HFFc6 (cell line): Measurements from ENCODE around the gene FAM209B. TPM values are rescaled to one million over a fixed set of nuclear protein-coding genes. Genes with fewer than 3 reads are reported as not detected.

Experiments
- DNase-seq: peaks from one replicate; pipeline ENCODE4 v3.0.0-alpha.2; 2018
- H3K27ac Mint-ChIP-seq: 2 replicates; pipeline ENCODE4 v1.8.0; 2020; ENCODE audit warnings: mild to moderate bottlenecking, mixed read lengths
- H3K27me3 Mint-ChIP-seq: 2 replicates; pipeline ENCODE4 v1.8.0; 2021; ENCODE audit warnings: mild to moderate bottlenecking, moderate library complexity, mixed read lengths; ENCODE audit not compliant: insufficient read depth
- H3K36me3 Mint-ChIP-seq: 2 replicates; pipeline ENCODE4 v1.8.0; 2021; ENCODE audit warnings: low read depth, mixed read lengths
- H3K4me1 Mint-ChIP-seq: 2 replicates; pipeline ENCODE4 v1.8.0; 2020; ENCODE audit warnings: low read depth, mixed read lengths
- H3K4me3 Mint-ChIP-seq: 2 replicates; pipeline ENCODE4 v1.8.0; 2020; ENCODE audit warnings: mild to moderate bottlenecking, moderate library complexity, mixed read lengths
- H3K9me3 Mint-ChIP-seq: 2 replicates; pipeline ENCODE4 v1.8.0; 2020; ENCODE audit warnings: mild to moderate bottlenecking, mixed read lengths
- total RNA-seq, 6 experiments: library from RNA; stranded (reverse); fragmentation: NEBNext Ultra II Directional; extraction: Animal tissue kit (Norgen Biotek cat#: 25700); gene quantifications; 2 replicates in 1 of 6; 3 replicates in 5 of 6; pipeline ENCODE4 v1.2.3, GENCODE V29; 2021
- TF ChIP-seq, protein P1 (sequence below): fragments of 200-600 bp; sonication (generic); IDR thresholded peaks from 2 replicates; pipeline ENCODE4 v1.5.0; 2021; ENCODE audit warnings: antibody characterized with exemption, mild to moderate bottlenecking

FAM209B gene
- total RNA-seq, 6 experiments from 2014 or later: 0.28 to 0.31 TPM; not detected in 4

DNA sequence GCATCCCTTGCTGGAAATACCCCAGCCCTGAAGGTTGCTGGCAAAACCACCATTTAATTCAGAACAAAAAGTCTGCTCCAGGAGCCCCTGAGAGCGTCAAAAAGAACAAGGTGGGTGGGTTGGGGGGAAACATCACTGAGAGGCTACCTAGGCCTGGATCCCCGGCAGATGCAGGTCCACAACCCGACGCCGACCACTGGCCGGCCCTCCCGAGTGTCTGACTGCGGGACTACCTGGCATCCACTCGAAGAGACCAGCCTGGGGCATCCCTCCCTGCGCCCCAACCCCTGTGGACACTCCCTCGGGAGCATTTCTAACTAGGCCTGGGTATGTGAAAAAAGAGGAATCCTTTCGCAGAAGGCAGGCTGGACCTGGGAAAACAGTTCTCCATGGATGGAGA, 47.2 kb downstream of the FAM209B start:
- no peak for DNase-seq
- no peaks in the 10 kb centered on the region for H3K36me3 Mint-ChIP-seq
- TF ChIP-seq, protein P1, sequence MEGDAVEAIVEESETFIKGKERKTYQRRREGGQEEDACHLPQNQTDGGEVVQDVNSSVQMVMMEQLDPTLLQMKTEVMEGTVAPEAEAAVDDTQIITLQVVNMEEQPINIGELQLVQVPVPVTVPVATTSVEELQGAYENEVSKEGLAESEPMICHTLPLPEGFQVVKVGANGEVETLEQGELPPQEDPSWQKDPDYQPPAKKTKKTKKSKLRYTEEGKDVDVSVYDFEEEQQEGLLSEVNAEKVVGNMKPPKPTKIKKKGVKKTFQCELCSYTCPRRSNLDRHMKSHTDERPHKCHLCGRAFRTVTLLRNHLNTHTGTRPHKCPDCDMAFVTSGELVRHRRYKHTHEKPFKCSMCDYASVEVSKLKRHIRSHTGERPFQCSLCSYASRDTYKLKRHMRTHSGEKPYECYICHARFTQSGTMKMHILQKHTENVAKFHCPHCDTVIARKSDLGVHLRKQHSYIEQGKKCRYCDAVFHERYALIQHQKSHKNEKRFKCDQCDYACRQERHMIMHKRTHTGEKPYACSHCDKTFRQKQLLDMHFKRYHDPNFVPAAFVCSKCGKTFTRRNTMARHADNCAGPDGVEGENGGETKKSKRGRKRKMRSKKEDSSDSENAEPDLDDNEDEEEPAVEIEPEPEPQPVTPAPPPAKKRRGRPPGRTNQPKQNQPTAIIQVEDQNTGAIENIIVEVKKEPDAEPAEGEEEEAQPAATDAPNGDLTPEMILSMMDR: no peak
- peaks cover 24% of the 10 kb centered on the region for H3K27me3 Mint-ChIP-seq
- peaks cover 4% of the 10 kb centered on the region for H3K4me1 Mint-ChIP-seq
- H3K27ac Mint-ChIP-seq: no peak overlapping the region
- H3K9me3 Mint-ChIP-seq: no peaks in the 10 kb centered on the region
- no peak overlapping the region for H3K4me3 Mint-ChIP-seq

DNA sequence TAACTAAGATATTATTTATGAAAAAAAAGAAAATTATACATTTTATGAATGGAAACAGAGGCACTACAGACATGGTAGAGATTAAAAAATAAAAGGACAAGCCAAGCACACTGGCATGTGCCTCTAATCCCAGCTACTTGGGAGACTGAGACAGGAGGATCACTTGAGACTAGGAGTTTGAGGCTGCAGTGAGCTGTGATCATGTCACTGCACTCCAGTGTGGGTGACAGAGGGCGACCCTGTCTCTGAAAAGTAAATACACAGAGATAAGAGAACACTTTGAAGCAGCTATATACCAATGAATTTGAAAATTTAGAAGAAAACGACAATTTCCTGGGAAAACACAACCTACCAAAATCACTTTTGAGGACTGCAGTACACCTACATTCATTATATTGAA, 48.7 kb downstream of the FAM209B start:
- TF ChIP-seq, protein P1: no peak
- no peaks in the 10 kb centered on the region for H3K9me3 Mint-ChIP-seq
- H3K27me3 Mint-ChIP-seq: peaks cover 24% of the 10 kb centered on the region
- no peak overlapping the region for H3K4me3 Mint-ChIP-seq
- DNase-seq: no peak
- no peak overlapping the region for H3K27ac Mint-ChIP-seq
- no peaks in the 10 kb centered on the region for H3K4me1 Mint-ChIP-seq
- no peaks in the 10 kb centered on the region for H3K36me3 Mint-ChIP-seq

DNA sequence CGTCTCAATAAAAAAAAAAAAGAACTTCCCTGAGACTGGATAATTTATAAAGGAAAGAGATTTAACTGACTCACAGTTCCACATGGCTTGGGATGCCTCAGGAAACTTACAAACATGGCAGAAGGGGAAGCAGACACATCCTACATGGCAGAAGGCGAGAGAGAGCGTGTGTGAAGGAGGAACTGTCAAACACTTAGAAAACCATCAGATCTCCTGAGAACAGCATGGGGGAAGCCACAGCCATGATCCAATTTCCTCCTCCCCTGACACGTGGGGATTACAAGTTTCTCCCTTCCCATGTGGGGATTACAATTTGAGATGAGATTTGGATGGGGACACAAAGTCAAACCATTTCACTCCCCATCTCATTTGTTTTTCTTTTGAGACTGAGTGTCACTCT, 49.5 kb downstream of the FAM209B start:
- no peaks in the 10 kb centered on the region for H3K4me1 Mint-ChIP-seq

DNA sequence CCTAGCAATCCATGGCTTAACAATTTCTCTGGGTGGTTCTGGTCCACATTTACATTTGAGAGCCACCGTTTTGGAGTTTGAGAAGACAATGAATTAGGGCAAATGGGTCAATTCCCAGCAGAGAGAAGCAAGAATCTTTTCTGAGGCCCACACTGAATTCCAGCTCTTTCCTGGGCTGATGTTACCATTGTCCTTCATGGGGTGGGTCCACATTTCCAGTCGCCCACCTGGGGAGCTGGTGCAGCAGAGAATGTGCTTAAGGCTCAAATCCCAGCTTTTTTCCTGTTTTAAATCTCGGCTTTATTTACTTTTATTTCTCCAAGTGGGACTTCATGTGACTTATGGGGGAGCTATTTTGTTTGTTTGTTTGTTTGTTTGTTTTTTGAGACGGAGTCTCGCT, 51.9 kb downstream of the FAM209B start:
- TF ChIP-seq, protein P1: no peak
- Mint-ChIP-seq H3K27me3 (peaks cover 20% of the 10 kb centered on the region), H3K27ac (no peak overlapping the region), H3K9me3 (no peaks in the 10 kb centered on the region), H3K4me3 (no peak overlapping the region), H3K36me3 (no peaks in the 10 kb centered on the region), H3K4me1 (no peaks in the 10 kb centered on the region)
- no peak for DNase-seq

More for the DNA sequence above, 49.5 kb downstream of the FAM209B start:
- Mint-ChIP-seq H3K27me3 (peaks cover 24% of the 10 kb centered on the region), H3K27ac (no peak overlapping the region), H3K4me3 (no peak overlapping the region), H3K9me3 (no peaks in the 10 kb centered on the region), H3K36me3 (no peaks in the 10 kb centered on the region)
- TF ChIP-seq, protein P1: no peak
- no peak for DNase-seq

Other genes with a start within 250 kb of the FAM209B start
- gene FAM210B, start 174.3 kb upstream of the FAM209B start, total RNA-seq: 10 to 100 TPM; 34.5 to 58.6 (median 41.0) TPM
- gene AURKA, start 141.0 kb upstream of the FAM209B start, total RNA-seq: 10 to 100 TPM; 37.2 to 82.0 (median 77.1) TPM
- gene CSTF1, start 140.6 kb upstream of the FAM209B start, total RNA-seq: 10 to 100 TPM; 32.1 to 40.5 (median 34.6) TPM
- under 1 TPM; 0.38 to 0.70 (median 0.56) TPM for gene CASS4, start 121.0 kb upstream of the FAM209B start, total RNA-seq
- 100 to 1,000 TPM; 148 to 158 (median 153) TPM for gene RTF2, start 64.6 kb upstream of the FAM209B start, total RNA-seq
- gene FAM209A, start 8.5 kb upstream of the FAM209B start, total RNA-seq: under 1 TPM in 1 of 6 experiments, not detected in 5; 0.21 TPM
- gene TFAP2C, start 96.1 kb downstream of the FAM209B start, total RNA-seq: 1 to 10 TPM; 1.6 to 4.5 (median 1.9) TPM